Measurements from ENCODE around the gene XG.
"Not testable (repeated sequence)": the region's sequence is repeated elsewhere in the genome, so short reads cannot be mapped to it uniquely, and the experiment has no call there.

Gene XG

GRCh38 chrX:2751874-2752300 lies at the start of gene XG:
Gene XG (plus strand): TSS chrX:2752040. CDS start chrX:2752275, 235 bp downstream.
- not testable (repeated sequence) for DNase-seq

GRCh38 chrX:2703991-2704369 lies 47.9 kb upstream of the XG start:
- no peak for DNase-seq

- DNase-seq: peak; percentile 23
Measured at GRCh38 chrX:2705046-2705832, 46.6 kb upstream of the XG start.

GRCh38 chrX:2707334-2707760 lies 44.5 kb upstream of the XG start:
- DNase-seq: peak; percentile 93

- no peak for DNase-seq
Measured at GRCh38 chrX:2708021-2708420, 43.8 kb upstream of the XG start.

GRCh38 chrX:2708592-2709188 lies 43.1 kb upstream of the XG start:
- peak; percentile 65 for DNase-seq

- DNase-seq: no peak
Measured at GRCh38 chrX:2709556-2709955, 42.3 kb upstream of the XG start.

- DNase-seq: peak; percentile 88
Measured at GRCh38 chrX:2710041-2710840, 41.6 kb upstream of the XG start.

GRCh38 chrX:2711441-2711840 lies 40.4 kb upstream of the XG start:
- DNase-seq: no peak

- no peak for DNase-seq
Measured at GRCh38 chrX:2712428-2712827, 39.4 kb upstream of the XG start.

- DNase-seq: no peak
Measured at GRCh38 chrX:2712890-2713840, 38.7 kb upstream of the XG start.

- no peak for DNase-seq
Measured at GRCh38 chrX:2714551-2714950, 37.3 kb upstream of the XG start.

- DNase-seq: no peak
Measured at GRCh38 chrX:2715066-2715600, 36.7 kb upstream of the XG start.

- DNase-seq: no peak
Measured at GRCh38 chrX:2717312-2717711, 34.5 kb upstream of the XG start.

GRCh38 chrX:2718821-2719220 lies 33.0 kb upstream of the XG start:
- DNase-seq: no peak

- DNase-seq: no peak
Measured at GRCh38 chrX:2719774-2720447, 31.9 kb upstream of the XG start.

- no peak for DNase-seq
Measured at GRCh38 chrX:2723286-2723879, 28.5 kb upstream of the XG start.

GRCh38 chrX:2727264-2727663 lies 24.6 kb upstream of the XG start:
- not testable (repeated sequence) for DNase-seq

GRCh38 chrX:2732076-2732475 lies 19.8 kb upstream of the XG start:
- DNase-seq: no peak

- DNase-seq: no peak
Measured at GRCh38 chrX:2732649-2733048, 19.2 kb upstream of the XG start.

GRCh38 chrX:2733286-2733685 lies 18.6 kb upstream of the XG start:
- no peak for DNase-seq

Data from suppressor macrophage treated with lipopolysaccharide for 4 hours (primary cell).